DOHH2 (cell line): ENCODE measurements around the gene DNAI1.

Source experiments
- CTCF ChIP-seq: fragments of 200-600 bp; sonication (generic); IDR thresholded peaks from one replicate; pipeline ENCODE4 v1.5.1; 2014; ENCODE audit warnings: antibody characterized with exemption, mild to moderate bottlenecking, low read depth, low read length; ENCODE audit not compliant: poor library complexity, severe bottlenecking
- EZH2phosphoT487 ChIP-seq: fragments of 200-600 bp; sonication (generic); IDR thresholded peaks from 2 replicates; pipeline ENCODE4 v1.6.1; 2017; ENCODE audit warnings: borderline replicate concordance, mild to moderate bottlenecking, antibody characterized with exemption, low read length, moderate library complexity, mixed read lengths

GRCh38 chr9:34555936-34556525 lies 97.4 kb downstream of the DNAI1 start:
- no peak for TF ChIP-seq CTCF
- TF ChIP-seq EZH2phosphoT487, result no peak
